DMS79 (cell line): ENCODE data around the gene PRKCE.

Source experiments
- DNase-seq: peaks from one replicate; lab custom pipeline; 2025; lab: John Stamatoyannopoulos, UW

Gene PRKCE

GRCh38 chr2:46014911-46015654 is 363.6 kb downstream of the PRKCE start:
- no peak for DNase-seq

DNA sequence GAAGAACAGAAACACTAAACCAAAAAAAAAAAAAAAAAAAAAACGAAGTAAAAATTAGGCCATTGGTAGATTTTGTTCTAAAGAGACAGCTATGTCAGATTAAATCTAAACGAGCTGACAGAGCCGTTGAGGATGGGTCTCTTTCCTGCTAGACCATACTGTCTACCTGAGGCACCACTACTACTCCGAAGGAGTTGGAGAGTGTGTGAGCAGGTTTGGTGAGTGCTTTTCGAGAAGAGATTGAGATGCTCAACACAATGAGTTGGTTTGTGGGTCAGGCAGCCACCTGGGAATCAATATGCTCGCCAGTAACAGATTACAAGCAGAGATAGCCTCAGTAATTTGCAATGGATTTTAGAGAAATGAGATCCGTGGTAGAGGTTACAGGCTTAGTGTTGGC is 364.2 kb downstream of the PRKCE start:
- DNase-seq, result no peak

GRCh38 chr2:46016091-46016490 is 364.6 kb downstream of the PRKCE start:
- no peak for DNase-seq

DNA sequence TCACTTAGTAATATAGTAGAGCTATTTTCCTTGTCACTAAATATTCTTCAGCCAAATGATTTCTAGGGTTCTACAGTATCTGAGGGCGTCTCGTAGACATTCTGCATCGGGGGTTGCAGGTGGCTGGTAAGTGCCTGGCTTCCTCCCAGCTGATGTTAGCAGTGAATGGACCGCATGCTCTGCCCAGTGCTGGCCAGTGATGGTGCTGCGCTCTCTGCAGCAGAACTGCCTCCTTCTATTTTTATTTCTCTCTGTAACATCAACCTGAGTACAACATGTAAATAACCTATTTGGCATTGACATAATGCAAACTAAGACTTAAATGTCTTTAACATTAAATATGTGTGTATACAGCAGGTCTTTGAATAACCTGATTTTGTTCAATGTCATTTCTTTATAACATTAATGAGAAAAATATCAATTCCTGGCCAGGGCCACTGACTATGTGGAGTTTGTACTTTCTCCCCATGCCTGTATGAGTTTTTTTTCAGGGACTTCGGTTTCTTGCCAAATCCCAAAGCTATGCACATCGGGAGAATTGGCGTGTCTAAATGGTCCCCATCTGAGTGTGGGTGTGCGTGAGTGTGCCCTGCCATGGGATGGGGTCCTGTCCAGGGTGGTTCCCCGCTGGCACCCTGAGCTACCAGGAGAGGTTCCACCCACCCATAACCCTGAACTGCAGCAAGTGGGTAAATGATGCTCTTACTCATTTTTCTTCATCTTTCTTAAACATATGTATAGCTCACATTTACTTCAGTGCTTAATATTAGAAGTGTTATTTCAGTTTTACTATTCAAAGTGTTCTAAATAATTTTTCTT is 367.5 kb downstream of the PRKCE start:
- DNase-seq, result no peak

DNA sequence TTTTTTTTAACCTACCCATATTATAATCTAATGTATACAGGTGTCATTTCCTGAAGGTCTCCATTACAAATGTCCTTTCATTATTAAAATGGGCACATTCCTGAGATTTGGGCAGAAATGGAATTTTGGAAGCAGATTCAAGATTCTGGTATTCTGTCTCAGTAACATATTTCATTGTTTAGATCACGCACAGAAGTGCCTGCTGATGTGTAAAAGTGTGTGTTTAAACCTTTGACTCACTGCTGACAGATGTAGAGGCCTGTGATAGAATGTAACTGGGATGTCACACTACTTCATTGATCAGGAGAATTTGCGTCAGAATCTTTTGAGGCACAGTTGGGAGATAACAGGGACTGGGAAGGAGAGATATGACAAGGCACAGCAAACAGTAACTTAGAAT is 368.9 kb downstream of the PRKCE start:
- no peak for DNase-seq

- DNase-seq, result no peak
Measured at GRCh38 chr2:46023165-46023854, 371.8 kb downstream of the PRKCE start.

- no peak for DNase-seq
Measured at GRCh38 chr2:46024146-46024779, 372.8 kb downstream of the PRKCE start.

DNA sequence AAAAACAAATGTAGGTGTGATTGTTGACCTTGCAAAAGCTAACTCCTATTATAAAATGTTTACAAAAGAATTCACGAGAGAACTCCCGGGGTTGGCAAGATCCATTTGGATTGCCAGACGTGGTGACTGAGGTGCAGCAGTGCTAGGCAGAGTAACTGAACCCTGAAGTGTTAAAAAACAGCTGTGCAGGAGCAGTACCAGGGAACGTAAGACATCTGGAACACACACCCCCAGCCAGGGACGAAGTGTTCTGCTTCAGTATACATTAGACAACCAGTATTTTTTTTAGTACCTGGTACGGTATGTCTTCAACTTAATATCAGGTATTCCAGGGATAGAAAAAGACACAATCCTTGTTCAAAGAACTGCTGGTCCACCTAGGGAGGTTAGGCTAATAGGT is 373.6 kb downstream of the PRKCE start:
- no peak for DNase-seq

DNA sequence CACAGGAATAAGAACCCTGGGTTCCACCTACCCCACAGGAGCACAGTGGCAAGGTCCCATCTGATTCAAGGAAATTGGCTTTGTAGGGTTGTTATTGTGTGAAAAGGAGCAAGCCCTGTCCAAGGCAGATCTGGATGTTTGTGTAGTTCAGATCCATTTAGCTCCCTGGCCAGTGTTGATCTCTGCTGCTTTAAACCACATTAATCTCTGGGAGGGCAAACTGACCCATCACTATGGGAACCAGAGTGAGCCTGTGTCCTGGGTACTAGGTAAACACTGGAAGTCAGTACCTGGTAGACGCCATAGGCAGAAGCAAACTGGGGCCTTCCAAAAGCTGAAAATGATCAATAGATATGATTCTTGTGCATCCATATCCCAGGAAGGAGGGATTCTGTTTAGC is 374.2 kb downstream of the PRKCE start:
- no peak for DNase-seq

GRCh38 chr2:46026431-46026830 is 375.0 kb downstream of the PRKCE start:
- no peak for DNase-seq

DNA sequence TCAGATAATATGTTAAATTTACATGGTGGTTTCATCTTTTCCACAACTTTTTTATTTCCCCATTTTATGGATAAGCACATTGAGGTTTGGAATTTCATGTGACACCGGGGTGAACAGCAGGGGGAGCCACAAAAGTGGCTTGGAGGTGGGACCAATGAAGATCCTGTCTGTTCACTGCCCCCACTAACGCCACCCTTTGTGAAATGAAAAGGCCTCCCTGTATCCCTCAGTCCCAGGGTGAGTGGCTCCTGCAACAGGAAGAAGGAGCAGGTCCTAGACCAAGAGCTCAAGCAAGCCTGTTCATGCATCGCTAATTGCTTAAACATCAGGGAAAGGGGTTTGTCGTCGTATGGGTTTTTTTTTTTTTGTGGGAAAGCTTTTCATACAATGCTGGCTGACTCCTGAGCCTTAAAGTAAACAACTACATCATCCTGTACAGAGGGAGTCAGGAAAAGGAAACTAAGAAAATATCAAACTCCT is 377.9 kb downstream of the PRKCE start:
- DNase-seq, result peak; percentile 5

- no peak for DNase-seq
Measured at GRCh38 chr2:46030330-46030729, 378.9 kb downstream of the PRKCE start.

DNA sequence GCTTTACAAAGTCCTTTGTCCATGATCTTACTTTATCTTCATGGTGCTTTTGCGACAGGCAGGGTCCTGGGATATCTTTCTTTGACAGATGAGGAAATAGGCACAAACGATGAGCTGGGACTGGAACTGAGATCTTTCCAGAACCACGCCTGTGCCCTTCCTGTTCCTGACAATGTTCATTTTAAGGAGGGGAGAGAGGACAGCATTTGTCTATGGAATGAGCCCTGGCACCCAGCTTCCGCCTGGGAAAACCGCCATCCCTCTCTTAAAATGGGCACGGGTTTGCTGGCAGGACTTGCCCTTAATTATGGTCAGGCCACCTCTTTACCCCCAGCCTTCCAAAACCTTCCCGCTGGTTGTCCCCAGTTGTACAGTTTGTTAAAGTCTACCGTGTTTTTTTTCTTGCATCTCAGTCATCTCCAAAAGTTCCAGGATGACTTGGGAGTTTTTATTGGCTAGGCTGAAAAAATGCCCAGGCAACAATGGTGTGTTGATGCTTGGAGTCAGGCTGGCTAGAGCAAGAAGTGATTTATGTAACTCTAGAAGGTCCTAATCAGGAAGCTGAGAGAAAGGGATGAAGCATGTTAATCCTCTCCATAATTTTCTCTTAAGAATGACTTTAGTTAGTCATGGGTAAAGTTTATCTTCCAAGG is 380.8 kb downstream of the PRKCE start:
- DNase-seq, result no peak

- no peak for DNase-seq
Measured at GRCh38 chr2:46032996-46033395, 381.5 kb downstream of the PRKCE start.

GRCh38 chr2:46034535-46034934 is 383.1 kb downstream of the PRKCE start:
- DNase-seq, result no peak

- DNase-seq, result no peak
Measured at GRCh38 chr2:46036929-46037328, 385.5 kb downstream of the PRKCE start.

DNA sequence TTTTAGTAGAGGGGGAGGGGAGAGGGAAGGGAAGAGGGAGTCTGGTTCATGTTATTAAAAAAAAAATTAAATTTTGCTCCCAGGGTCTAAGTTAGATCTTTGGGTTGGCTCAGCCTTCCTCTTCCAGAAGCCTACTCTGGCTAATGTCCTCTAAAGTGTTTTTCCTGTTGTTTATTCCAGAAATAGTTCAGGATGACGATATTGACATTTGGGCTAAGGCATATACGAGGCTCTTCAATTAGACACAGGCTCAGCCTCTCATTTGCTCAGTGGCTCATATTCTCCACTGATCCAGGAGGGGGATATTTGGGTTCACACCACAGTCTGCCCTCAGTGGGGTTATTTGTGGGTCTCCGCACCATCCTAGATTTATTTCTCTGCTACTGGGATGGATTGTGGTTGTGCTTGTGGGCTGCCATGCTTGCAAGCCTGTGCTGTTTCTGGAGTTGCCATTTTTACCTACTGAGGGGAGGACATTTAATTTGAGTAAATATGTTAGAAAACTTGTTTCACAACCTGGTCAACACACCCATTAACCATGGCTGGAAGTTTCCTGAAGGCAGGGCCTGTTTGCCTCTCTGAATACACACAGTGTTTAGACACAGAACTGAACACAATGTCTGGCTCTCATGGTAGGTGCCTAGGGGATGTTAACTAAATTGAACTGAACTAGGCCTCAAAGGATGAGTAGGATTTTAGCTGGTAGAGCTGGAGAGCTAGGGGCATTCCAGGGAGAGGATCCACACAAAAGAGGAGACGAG is 388.2 kb downstream of the PRKCE start:
- no peak for DNase-seq

DNA sequence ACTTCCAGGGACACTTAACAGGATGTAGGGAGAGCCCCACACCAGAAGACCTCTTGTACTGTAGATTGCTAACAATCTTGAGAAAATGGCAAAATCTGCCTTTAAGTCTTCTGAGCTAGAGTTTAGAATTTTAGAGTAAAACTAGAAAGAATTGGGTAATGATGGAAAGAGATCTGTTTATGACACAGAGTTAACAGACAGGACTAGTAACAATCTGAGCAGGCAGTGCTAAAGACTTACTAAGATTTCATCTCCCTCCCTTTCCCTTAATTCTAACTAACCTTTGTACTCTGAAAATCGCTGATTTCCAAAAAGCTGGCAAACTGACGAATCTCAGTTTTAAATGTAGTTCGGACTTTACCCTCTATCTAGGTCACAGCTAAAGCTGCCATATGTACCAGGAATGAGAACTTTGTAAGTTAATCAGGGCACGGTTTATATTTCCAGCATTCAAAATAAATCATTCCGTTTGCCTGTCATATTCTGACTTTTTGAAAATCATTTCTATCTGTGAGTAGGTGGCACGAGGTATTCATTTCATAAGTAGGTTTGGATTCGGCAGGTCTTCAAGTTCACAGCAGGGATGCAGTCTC is 389.2 kb downstream of the PRKCE start:
- no peak for DNase-seq

DNA sequence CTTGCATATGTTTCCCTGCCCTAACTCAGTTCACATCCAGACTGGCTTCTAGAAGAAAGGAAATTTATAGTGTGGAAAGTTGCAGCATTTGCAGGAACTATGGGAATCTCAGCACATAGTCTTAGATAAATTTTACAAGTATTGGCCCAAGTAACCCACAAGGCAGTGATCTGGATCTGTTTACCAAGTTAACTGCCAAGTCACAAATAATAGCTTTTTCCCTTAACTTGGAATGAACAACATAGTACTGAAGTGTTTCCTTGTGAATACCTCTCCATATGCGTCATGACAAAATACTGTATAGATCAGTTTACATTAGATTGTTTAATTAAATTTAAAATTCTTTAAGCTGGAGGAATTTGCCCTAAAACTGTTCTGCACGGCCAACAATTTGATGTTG is 390.0 kb downstream of the PRKCE start:
- DNase-seq, result no peak

DNA sequence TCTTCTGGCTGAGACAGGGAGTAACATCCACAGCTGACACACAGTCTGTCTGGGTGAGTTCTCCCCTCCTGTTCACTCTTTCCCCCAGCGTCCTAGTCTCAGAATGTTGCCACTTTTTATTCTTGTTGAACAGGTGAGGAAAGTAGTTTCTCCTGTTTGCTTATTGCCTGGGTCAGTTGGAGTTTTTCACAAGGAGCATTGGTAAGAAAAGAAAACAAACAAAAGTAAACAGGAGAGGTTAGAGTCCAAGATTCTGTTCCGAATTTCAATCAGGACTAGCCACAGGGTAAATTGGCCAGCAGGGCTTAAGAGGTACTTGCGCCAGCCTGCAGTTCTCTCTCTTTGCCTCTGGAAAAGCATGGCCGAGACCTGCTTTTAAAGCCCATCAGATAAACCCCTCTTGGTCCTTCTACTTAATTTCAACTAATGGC is 390.7 kb downstream of the PRKCE start:
- DNase-seq, result no peak

DNA sequence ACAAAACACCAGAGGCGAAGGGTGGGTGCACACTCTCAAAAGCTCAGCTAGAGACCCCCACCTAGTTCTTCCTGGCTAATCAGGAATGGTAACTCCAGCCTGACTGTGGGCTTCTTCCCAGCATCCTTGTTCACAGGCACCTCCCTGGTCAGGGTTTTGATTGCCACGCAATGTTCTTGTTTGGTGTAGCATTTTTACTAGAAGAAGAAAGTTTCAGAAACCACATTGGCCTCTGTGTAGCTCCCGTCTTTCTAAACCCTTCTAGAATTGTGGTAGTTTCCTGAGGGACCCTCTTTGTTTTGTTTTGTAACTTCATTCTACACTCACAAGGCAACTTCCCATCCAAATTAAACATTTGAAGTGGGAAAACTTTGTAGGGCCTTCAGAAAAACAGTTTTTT is 391.2 kb downstream of the PRKCE start:
- no peak for DNase-seq
